Effector CD4-positive, alpha-beta T cell (primary cell): Measurements from ENCODE around the gene ARID4B.

Source experiments
- DNase-seq: peaks from one replicate; pipeline ENCODE4 v3.0.0-alpha.2; 2020

Gene ARID4B

DNA sequence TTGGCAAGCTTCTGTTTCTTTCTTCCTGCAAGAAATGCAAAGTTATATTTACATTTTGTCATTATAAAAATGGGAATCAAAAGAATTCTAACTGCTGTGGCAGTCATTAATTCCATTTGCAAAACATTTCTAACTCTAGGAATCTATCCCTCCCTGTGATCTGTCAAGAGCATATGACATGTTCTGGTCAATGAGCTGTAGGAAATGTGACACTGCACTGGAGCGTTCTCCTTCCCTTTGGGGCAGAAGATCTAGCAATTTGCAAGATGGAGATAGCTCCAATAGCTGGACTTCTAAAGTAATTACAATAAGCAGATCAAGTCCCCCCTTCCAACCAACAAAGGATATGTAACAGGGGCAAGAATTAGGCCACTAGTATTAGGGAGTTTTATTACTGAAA lies 205.6 kb downstream of the ARID4B start:
- DNase-seq, result no peak
